Activated CD8-positive, alpha-beta memory T cell treated with anti-CD3 and anti-CD28 coated beads for 48 hours (primary cell): Measurements from ENCODE around the gene HHATL.
"Not testable (repeated sequence)": the region's sequence is repeated elsewhere in the genome, so short reads cannot be mapped to it uniquely, and the experiment has no call there.

Source experiments
- DNase-seq, 3 experiments: peaks; one replicate each; pipeline ENCODE4 v3.0.0-alpha.2; 2020; ENCODE audit warnings: low read depth in 2 of 3, low spot score in 2 of 3

HHATL gene

DNA sequence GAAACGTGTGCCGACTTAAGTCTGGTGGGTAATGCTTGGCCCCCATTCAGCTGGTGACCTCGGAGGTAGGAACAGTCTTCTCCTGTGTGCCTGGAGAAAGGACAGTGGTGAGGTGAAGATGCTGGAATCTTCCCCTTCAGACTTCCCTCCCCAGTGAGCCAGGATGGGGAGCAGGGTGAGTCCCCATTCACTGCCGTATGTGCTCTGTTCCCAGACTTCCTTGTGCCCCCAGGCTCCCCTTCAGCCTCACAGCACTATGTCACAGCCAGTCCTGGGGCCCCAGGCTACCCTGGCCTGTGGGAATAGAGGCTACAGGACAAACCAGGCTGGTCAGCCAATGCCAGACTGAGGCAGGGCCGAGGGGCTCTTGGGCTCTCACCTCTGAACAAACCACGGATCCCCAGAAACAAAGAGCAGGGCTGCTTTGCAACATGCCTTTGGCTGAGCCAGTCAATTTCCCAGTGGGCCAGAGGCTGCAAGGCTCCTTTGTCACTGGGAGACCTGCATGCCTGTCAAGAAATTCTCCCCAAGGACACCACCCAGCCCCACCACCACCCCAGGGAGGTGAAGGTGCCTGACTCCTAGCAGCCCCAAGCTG, 31.8 kb upstream of the HHATL start:
- no peak for DNase-seq

DNA sequence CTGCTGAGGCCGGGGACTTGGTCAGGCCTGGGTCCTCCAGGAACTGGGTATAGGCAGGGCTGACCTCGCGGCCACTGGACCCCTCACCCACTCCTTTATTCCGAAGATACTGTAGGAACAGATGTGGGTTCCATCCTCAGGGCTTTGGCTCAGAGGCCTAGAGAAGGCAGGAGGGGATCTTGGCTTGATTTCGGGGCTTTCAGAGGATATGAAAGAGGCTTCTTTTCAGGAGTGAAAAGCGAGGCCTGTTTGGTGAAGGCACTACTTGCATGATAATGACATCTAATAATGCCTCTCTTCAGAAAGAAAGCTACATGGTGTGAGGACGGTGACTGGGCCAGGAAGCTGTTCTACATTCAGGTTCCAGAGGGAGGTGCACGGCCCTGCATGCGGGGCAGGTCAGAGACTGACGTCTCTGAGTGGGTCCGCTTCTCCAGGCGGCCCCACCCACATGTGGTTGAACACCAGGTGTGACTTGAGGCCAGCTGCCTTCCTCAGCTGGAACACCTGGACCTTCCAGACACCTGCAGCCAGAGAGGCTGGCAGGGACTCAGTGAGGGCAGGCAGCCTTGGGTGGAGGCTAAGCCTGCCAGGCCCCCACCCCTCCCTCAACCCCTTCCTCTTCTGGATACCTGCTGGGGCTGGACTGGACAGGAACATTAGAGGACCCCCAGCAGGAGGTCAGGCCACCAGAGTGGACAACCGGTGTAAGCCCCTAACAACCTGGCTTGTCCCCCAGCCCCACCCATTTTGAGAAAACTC, 31.1 kb upstream of the HHATL start:
- DNase-seq: no peak

DNA sequence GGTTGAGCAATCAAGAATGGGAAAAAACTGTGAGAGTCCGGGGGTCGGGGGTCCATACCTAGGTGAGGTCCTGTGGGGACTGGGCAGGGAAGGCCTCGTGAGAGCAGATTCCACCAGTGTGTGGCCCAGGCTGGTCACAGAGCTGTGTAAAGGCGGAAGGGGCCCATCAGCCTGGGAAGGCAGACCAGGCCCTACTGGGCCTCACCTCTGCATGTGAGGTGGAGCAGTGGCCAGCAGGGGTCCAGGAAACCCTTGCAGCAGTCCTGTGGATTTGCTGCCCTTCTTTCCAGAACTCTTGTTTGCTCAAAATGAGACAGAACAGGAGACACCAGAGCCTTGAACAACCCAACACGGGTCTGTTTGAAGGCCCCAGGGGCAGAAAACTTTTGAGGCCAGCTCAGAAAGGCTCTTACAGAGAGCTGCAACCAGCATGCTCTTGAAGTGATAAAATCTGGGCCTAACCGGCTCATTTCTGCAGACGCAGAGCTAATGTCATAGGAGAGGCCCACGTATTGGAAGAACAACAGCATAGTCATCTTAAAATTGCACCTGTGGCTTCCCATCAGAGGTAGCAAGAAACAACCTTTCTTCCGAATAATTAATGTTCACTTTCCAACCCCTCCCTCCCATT, 30.3 kb upstream of the HHATL start:
- DNase-seq: no peak

DNA sequence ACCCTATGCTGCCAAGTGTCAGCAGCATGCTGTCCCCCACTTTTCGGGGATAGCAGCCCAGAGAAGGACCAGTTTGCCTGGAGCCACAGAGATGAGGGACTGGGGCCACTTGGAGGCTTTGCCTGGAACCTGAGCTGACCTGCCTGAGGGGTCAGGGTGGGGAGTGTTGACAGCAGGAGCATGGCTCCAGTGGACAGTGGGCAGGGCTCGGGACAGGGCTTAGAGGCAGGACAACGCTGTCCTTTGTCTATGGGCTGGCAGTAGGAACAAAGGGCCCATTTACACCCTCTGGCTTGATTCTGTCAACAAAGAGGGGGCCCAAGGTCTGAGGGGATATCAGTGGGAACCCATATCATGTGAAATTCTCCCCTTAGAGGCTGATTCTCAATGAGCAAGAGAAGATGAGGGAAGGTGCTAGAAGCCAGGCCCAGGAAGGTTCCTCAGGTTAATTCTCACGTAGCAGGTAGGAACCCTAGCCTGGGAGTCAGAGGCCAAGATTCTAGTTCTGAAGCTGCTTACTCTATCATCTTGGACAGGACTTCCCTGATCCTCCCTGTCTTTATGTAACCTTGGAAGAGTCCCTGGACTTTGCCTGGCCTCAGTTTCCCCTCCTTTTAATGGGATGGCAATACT, 29.7 kb upstream of the HHATL start:
- DNase-seq: no peak

DNA sequence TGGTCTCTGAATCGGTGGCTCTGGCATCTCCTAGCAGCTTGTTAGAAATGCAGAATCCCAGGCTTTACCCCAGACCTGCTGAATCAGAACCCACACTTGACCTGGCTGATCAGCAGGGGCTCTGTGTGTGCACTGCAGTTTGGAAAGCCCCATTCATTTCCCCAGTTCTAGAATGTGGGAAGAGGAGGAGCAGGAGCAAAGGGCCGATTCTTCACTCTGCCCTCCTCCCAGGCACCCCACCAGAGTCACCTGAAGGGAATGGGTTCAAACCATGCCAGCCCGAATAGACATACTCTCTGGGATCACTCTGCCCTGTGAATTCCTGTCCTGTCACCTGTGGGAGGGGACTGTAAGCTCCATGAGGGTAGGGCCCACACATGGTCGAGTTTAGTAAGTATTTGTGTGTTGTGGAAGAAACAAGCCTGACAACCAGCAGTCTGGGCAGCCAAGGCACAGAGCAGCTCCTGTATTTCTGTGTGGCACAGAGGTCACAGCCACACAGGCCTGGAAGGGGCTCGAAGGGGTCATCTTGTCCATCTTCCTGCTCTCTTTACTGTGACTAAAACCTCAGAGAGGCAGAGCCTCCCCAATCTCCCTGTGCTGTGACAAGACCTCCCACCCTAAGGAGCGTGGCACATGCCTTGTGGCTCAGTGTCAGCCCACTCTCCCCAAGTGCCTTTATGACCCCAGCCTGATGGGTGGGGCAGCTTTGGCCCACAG, 29.0 kb upstream of the HHATL start:
- DNase-seq: no peak

DNA sequence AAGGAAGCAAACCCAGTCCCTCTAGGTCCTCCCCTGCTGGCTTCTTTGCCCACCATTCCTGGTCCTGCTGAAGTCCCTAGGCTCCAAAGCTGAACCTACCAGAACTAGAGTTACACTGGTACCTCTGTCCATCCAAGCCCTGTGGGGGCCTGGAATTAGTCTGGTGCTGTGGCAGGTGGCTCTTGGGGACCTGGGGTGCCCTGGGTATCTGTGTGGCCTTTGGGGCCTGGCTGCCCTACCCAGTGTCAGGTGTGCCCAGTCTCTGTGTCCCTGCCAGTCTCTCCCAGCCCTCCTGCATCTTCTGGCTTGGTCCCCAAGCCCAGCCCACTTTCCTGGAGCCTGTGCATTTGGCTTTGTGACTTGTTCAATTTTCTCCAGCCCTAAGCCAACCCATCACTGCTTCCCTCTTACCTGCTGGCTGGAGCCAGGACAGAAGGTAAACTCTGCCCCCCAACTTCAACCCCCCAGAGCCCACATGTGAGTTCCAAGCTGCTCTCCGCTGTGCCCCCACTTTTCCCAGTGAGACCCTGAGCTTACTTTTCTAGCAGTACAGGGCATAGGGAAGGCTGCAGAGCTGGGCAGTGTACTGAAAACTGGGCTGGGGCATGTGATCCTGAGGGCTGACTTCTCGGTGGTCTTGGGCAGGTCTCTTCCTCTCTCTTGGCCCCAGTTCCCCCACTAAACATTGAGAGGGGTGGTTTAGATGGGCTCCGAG, 28.3 kb upstream of the HHATL start:
- DNase-seq: no peak

DNA sequence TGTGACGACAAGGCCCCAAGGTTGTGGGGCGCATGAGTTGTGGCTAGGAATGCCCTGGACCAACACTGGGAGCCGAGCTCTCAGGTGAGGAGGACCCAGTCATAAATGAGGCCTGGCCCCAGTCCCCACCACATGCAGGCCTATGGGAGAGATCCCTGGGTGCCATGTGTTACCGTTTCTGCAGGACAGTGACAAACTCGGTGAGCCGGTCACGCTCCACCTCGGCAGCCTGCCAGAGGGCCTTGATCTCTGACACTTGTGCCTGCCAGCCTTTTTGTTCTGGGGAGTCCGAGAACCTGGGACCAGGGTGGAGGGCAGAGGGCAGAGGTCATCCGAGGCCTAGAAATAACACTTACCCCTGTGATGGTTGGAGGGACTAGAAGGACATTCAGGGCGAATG, 27.7 kb upstream of the HHATL start:
- no peak for DNase-seq

DNA sequence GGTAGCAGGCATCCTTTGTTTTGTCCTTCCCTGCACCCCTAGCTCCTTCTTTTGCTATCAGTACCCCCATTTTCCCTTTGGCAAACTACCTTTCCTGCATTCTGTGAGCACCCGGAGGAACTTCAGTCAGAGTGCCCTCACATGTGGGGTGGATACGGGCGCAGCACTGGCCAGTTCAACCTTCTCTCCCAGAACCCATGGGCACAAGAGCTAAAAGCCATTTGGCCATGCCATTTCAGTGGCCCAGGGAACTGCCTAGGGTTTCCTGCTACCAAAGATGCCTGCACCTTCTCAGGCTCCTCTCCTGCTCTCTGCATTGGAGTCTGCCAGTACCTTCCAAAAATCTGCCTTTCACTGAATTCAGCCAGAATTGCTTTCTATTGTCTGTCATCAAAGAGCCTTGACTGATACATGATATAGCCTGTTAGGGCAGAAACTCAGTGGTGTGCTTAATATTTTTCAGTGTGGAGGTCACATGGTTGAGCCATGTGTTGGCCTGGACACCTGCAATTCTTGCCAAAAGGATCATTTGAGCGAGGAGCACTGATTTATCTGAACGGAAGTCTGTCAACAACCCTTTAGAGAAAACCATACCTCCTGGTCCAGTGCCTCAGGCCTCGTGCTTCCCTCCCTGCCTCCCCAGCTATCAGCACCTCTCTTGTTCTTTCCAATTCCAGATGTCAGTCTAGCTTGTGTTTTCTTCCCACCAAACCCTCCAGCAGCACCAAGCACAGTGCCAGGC, 27.0 kb upstream of the HHATL start:
- no peak for DNase-seq

DNA sequence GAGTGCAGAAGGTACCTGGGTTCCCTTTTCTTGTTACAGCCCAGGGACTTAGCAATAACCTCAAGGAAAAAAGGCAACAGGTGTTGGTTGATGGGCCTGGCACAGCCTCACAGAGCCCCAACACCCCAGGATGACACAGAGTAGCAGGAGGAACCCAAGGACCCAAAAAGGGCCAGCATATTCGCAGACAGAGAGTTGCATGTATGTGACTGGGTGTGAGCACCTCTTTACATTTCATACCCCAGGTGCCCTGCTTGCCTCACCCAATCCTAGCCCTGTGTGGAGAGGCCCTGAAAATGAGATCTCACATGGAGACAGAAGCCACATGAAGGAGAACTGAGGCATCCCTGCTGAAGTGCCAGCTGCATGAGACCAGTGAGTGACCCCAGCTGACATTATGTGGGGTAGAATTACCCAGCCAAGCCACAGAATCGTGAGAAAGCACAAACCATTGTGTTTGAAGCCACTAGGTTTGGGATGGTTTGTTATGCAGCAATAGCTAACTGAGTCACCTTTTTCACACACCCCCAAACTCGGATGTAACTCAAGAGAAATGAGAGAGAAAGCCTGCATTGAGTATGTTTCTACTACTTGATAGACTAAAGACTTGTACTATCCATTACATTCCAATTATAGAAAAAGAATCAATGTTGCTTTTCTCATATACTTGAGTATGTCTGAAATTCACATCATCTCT, 26.2 kb upstream of the HHATL start:
- DNase-seq: no peak

DNA sequence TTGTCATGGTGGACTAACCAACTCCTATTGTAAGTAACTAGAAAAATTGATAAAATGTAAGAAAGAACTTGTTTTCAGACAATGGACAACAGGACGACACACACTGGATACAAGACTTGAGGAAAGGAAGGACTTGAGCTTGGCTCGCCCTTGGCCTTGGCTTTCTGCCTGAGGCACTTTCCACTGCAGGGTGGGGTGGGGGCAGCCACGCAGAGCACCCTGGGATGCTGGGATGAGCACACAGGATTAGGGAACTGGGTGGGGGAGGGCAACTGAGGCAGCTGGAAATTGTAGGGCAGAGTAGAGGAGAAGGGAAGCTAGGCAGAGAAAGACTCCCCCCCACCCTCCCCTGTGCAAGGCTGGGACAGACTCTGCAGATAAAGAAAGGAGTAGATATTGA, 25.5 kb upstream of the HHATL start:
- no peak for DNase-seq

DNA sequence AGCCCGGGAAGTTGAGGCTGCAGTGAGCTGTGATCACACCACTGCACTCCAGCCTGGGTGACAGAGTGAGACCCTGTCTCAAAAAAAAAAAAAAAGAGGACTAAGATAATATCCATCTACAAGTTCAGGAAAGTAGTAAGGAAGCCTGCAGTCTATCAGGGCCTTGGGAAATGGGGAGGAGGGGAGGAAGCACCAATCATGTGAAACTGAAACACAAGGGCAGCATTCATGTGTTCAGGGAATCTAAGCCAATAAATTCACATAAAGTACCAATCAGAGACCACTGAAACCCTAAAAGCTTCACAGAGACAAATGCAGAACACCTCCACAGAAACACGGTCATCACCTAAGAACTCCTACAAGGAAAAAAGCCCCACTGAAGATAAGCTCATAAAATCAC, 22.9 kb upstream of the HHATL start:
- DNase-seq: no peak

DNA sequence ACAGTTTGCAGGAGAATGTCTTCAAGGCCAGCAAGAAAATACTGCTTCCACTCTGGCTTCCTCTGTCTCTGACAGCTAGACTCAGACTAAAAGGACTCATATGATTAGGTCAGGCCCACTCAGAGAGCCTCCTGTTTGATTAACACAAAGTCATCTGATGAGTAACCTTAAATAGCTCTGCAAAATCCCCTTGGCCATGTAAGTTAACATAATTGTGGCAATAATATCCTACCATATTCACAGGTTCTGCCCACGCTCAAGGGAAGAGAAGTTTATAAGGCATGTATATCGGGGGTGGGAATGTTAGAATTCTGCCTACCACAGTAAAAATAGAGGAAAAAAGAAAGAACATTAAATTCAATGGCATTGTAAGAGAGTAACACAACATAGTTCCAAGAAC, 20.6 kb upstream of the HHATL start:
- DNase-seq: no peak

DNA sequence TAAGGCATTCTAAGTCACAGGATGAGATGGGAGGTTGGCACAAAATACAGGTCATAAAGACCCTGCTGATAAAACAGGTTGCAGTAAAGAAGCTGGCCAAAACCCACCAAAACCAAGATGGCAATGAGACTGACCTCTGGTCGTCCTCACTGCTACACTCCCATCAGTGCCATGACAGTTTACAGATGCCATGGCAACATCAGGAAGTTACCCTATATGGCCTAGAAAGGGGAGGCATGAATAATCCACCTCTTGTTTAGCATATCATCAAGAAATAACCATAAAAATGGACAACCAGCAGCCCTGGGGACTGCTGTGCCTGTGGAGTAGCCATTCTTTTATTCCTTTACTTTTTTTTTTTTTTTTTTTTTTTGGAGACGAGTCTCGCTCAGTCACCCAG, 19.8 kb upstream of the HHATL start:
- DNase-seq: not testable (repeated sequence)

DNA sequence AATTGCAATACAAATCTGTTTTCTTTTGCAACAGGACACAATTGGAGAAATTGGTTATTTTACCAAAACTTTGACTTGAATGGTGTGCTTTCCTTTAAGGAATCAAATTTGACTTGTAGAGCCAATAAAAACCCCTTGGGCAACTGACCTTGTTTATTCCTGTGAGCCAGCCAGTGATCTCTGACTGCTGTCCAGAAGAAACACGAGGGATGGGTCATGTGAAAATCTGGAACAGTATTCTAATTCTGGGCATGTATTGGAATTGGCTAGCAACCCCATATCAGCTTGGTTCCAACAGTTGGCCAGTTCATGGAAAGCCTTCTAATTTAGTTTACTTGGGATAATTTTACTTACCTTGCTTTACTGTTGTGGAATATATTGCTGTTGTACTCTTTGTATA, 19.1 kb upstream of the HHATL start:
- no peak for DNase-seq

DNA sequence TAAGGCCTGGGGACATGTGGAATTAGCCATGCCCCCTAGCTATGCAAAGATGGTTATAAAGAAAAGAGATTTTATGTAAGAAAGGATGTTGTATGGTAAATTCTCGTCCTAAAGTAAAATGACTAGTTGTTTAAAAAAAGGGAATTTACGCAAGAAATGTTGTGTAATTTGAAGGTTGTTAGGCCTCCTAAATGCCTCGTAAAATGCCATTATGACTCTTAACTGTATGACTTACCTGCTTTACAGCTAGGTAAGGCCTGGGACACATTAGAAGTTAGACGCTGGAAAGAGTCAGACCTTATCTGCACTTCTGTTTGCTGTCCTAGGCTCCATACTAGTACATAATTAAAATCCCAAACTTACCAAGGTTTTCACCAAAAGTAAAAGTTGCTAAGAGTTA, 17.5 kb upstream of the HHATL start:
- no peak for DNase-seq

DNA sequence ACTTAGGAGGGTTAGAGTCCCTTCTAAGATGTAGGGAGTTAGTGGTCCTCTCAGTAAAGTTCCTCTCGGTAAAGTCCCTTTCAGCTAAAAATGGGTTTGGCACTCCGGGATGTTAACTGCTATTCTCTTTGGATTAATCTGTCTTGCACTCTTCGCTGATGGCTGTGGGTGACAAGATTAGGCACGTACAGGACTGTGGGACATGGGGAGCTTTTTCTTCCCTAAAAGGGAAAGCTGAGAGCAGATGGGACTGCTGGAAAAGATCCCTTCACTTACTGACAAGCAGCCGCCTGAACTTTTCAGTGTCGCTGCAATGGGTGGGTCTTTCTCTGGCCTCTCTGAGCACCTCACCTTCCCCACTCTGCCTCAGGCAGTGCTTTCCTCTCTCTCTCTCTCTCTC, 16.4 kb upstream of the HHATL start:
- DNase-seq: no peak

DNA sequence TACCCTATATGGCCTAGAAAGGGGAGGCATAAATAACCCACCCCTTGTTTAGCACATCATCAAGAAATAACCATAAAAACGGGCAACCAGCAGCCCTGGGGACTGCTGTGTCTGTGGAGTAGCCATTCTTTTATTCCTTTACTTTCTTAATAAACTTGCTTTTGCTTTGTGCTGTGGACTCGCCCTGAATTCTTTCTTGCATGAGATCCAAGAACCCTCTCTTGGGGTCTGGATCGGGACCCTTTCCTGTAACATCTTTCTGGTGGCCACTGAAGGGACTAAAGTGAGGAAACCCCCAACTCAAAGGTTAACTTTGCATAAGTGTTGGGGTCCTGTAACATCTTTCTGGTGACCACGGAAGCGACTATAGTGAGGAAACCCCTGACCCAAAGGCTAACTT, 15.7 kb upstream of the HHATL start:
- no peak for DNase-seq

DNA sequence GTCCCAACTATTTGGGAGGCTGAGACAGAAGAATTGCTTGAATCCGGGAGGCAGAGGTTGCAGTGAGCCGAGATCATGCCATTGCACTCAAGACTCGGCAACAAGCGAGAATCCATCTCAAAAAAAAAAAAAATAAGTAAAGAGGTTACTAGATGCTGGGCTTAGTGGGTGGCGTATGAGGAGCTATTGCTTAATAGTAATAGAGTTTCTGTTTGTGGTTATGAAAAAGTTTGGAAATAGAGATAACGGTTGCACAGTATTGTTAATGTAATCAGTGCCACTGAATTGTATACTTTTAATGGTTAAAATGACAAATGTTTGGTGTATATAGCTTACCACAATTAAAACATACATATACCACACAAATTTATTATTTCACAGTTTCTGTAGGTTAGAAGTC, 14.7 kb upstream of the HHATL start:
- no peak for DNase-seq

DNA sequence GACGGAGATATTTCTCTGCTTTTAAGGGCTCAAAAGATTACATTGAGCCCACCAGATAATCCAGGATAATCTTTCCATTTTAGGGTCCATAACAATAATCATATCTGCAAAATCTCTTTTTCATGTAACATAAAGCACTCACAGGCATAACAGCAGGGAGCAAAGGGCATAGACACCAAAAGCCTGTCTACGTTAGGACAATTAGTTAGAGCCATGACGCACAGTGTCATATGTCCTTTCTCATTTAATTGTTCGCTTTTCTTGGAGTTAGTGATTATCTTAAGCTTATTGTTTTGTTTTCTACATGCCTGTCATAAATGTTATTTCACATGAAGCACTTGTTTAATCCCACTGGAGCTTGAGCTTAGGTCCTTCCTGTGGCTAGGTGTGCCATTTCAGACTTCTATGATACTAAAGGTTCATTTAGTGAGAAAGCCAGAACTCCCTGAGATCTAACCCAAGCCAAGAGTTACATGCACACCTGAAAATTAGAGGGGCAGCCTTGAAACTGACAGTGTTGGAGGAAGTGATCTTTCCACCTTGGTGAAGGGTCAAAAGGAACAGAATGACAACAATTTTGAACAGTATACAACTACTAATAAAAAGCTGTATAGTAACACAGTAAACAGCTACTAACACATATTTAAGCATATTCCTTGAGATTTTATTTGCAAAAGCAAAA, 11.7 kb upstream of the HHATL start:
- no peak for DNase-seq
